WERI-Rb-1 (cell line): ENCODE results near the gene SEC11C.
A peak's percentile ranks its signal among the peaks of the same experiment; 100 is the strongest.
"Not testable (repeated sequence)": the region's sequence is repeated elsewhere in the genome, so short reads cannot be mapped to it uniquely, and the experiment has no call there.

Experiments used
- DNase-seq: peaks from one replicate; pipeline ENCODE4 v3.0.0-alpha.2; 2020
- H3K27ac ChIP-seq: fragments of 250-450 bp; sonication (Bioruptor Pico); 2 replicates; pipeline ENCODE4 v1.5.1; 2020; ENCODE audit warnings: mild to moderate bottlenecking, moderate library complexity
- H3K27me3 ChIP-seq: fragments of 250-450 bp; sonication (Bioruptor Pico); 2 replicates; pipeline ENCODE4 v1.5.1; 2021; ENCODE audit warnings: mild to moderate bottlenecking, low read depth, moderate library complexity; ENCODE audit not compliant: insufficient read depth, severe bottlenecking
- H3K36me3 ChIP-seq: fragments of 250-450 bp; sonication (Bioruptor Pico); 2 replicates; pipeline ENCODE4 v1.5.1; 2020; ENCODE audit warnings: mild to moderate bottlenecking, moderate library complexity
- H3K4me3 ChIP-seq: 2 replicates; pipeline ENCODE4 v1.5.1; 2011; ENCODE audit warnings: low read depth, mild to moderate bottlenecking, control low read depth, low read length
- H3K9me3 ChIP-seq: fragments of 250-450 bp; sonication (Bioruptor Pico); 2 replicates; pipeline ENCODE4 v1.5.1; 2021; ENCODE audit warnings: mild to moderate bottlenecking, moderate library complexity; ENCODE audit not compliant: severe bottlenecking
- CTCF ChIP-seq: IDR thresholded peaks from 2 replicates; pipeline ENCODE4 v1.5.1; 2011; ENCODE audit warnings: low read depth, mild to moderate bottlenecking, control low read depth, inconsistent platforms, low read length

SEC11C gene

GRCh38 chr18:59142274-59142673, 2.6 kb downstream of the SEC11C start:
- Histone ChIP-seq H3K9me3 (peaks cover 3% of the 10 kb centered on the region), H3K36me3 (peaks cover 4% of the 10 kb centered on the region; the same call in 1 of the 2 replicates), H3K27me3 (no peaks in the 10 kb centered on the region), H3K4me3 (no peak overlapping the region), H3K27ac (peak overlapping the region; percentile 15; the same call in 1 of the 2 replicates)
- no peak for TF ChIP-seq CTCF
- no peak for DNase-seq

- H3K9me3 ChIP-seq, H3K4me3 ChIP-seq, H3K27ac ChIP-seq: not testable (repeated sequence)
Observed at GRCh38 chr18:59142800-59143416, 3.2 kb downstream of the SEC11C start.

GRCh38 chr18:59143441-59143840, 3.8 kb downstream of the SEC11C start:
- Histone ChIP-seq H3K4me3 (no peak overlapping the region), H3K9me3 (peaks cover 3% of the 10 kb centered on the region), H3K27ac (no peak overlapping the region), H3K27me3 (no peaks in the 10 kb centered on the region), H3K36me3 (peaks cover 4% of the 10 kb centered on the region; the same call in 1 of the 2 replicates)
- TF ChIP-seq CTCF, result no peak
- no peak for DNase-seq

More at GRCh38 chr18:59142800-59143416, 3.2 kb downstream of the SEC11C start:
- H3K27me3 ChIP-seq, H3K36me3 ChIP-seq, DNase-seq: not testable (repeated sequence)

GRCh38 chr18:59144483-59144882, 4.8 kb downstream of the SEC11C start:
- DNase-seq, result no peak

GRCh38 chr18:59145055-59145454, 5.4 kb downstream of the SEC11C start:
- DNase-seq, result no peak
- Histone ChIP-seq H3K4me3 (no peak overlapping the region), H3K36me3 (peaks cover 10% of the 10 kb centered on the region), H3K9me3 (no peaks in the 10 kb centered on the region), H3K27ac (no peak overlapping the region), H3K27me3 (no peaks in the 10 kb centered on the region)
- TF ChIP-seq CTCF, result no peak

More at GRCh38 chr18:59144483-59144882, 4.8 kb downstream of the SEC11C start:
- Histone ChIP-seq H3K9me3 (no peaks in the 10 kb centered on the region), H3K27ac (no peak overlapping the region), H3K27me3 (no peaks in the 10 kb centered on the region), H3K36me3 (peaks cover 10% of the 10 kb centered on the region), H3K4me3 (no peak overlapping the region)
- no peak for TF ChIP-seq CTCF

GRCh38 chr18:59148192-59148591, 8.5 kb downstream of the SEC11C start:
- H3K9me3 ChIP-seq, result no peaks in the 10 kb centered on the region
- peaks cover 34% of the 10 kb centered on the region for H3K36me3 ChIP-seq
- no peak for DNase-seq
- no peak for TF ChIP-seq CTCF
- H3K27ac ChIP-seq, result no peak overlapping the region
- no peak overlapping the region for H3K4me3 ChIP-seq
- no peaks in the 10 kb centered on the region for H3K27me3 ChIP-seq
